GM21529 (cell line): ENCODE measurements around the gene PLA2G6.
"Not testable (repeated sequence)": the region's sequence is repeated elsewhere in the genome, so short reads cannot be mapped to it uniquely, and the experiment has no call there.

Experiments used
- ATAC-seq: cut with Tn5 transposase; IDR thresholded peaks from one replicate; pipeline ENCODE4 v1.9.1; 2021; ENCODE audit not compliant: unreplicated experiment

Gene PLA2G6

DNA sequence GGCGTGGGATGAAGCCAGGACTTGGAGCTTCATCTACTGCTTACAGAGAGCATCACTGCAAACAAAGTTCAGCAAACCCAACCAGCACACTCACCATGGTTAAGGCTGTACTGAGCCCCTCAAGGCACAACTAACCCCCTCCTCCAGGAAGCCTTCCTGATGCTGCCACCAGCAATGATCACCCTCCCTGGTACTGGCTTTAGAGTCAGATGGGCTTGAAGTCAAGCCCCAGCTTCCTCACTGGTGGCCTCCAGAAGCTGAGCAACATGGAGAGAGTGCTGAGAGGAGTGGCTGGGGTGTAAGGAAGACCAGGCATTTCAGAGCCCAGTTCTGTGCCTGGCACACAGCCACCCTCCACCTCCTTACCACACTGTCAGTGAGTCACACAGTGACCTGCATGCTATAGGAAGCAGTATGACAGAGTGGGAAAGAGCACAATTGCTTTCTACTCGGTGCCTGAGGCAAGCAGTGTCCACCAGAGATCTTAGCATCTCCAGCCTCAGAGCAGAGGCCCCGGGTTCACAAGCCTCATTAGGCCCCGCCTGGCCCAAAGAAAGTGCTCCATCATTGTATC, 46.4 kb downstream of the PLA2G6 start:
- no peak for ATAC-seq

DNA sequence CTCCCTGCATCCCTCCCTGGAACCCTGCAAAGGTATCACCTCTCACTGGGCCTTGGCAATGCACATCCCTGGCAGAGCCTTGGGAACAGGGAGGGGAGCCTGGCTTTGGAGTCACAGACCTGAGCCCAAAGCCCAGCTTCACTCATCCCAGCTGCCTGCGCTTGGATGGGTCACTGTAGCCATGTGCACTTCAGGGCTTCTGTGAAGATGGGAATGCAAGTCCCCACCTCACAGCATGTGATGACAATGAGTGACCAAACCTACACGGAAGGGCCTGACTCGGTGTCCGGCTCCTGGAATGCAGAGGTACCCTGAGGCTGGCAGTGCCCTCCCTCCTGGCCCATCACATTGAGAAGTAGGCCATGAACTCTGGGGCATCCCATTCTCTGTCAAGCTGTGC, 48.3 kb downstream of the PLA2G6 start:
- no peak for ATAC-seq

DNA sequence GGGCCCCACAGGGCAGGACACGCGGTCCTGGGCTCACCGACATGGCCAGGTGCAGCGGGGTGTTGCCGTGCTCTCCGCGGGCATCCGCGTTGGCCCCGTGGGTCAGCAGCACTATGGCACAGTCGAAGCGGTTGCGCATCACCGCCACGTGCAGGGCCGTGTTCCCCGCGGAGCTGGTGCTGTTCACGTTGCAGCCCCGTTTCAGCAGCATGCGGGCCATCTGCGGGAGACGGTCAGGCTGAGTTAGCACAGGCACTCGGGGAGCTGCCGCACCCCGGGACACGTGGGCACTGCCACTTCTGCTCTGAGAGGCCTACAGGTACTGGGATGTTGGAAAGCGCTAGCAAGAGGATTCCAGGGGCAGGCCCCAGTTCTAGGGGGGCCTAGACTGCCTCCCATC, 48.8 kb downstream of the PLA2G6 start:
- ATAC-seq = no peak

DNA sequence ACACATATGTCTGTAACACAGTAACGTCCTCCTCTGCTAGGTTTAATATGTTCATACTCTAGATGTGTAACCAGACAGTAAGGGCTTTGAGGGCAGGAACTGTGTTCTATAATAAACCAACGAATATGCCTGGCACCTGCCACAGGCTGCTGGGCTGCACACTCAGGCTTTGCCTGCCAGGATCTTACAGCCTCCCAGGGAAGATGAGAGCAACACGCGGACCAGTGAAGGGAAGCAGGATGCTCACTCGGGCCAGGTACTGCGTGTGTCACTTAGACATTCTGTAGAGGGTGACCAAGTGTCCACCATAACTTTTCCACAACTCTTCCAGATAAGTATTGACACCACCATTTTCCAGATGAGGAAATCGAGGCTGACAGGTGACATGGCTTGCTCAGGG, 49.5 kb downstream of the PLA2G6 start:
- ATAC-seq = no peak

DNA sequence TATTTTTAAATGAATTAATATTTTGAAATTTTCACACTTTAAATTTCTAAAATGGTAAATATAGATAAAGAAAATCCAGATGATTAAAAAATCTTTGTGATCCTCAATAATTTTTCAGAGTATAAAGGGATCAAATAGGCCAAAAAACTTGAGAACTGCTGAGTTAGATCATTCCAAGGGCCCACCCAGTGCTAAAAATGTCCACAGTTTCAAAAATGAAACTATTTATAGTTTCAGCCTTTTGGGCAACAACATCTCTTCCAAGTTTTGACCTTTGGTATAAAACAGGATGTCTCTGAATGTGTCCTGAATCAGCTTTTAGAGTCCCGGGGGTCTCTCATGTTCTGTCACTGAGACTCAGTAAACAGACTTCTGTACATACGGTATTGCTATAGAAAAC, 50.2 kb downstream of the PLA2G6 start:
- ATAC-seq = no peak

DNA sequence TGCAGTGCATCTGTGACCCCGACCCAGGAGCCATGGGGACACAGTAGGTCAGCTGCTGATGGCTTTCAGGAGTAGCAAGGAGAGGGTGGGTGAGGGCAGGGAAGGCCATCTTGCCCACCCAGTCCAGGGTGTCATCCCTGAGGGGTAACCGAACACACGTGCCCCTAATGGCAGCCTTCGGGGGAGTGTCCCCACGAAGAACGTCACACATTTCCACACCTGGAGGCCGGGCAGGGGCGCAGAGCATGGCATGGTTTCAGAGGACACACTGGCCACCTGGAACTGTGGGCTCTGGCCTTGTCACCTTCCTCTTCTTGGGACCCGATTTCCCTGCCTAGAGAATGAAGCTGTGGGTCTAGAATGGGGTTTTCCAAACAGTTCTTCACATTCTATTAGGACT, 51.8 kb downstream of the PLA2G6 start:
- no peak for ATAC-seq

DNA sequence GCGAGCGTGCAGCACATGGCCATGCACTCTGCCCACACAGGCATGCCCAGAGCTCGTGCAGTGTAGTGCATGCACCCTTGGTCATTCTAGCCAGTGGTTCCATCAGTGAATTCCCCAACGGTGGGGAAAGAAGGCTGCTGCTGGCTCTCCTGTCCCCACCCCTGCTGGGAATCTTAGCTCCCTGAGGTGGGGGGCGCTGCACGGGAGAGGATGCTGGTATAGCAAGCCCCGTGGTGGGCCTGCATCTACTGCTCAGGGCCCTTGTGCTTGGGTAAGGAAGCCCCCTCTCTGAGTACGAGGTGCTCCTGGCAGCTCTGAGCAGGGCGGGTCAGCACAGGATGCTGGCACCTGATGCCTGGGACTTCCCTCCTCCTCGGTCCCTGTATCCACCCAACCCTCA, 52.6 kb downstream of the PLA2G6 start:
- ATAC-seq = no peak

DNA sequence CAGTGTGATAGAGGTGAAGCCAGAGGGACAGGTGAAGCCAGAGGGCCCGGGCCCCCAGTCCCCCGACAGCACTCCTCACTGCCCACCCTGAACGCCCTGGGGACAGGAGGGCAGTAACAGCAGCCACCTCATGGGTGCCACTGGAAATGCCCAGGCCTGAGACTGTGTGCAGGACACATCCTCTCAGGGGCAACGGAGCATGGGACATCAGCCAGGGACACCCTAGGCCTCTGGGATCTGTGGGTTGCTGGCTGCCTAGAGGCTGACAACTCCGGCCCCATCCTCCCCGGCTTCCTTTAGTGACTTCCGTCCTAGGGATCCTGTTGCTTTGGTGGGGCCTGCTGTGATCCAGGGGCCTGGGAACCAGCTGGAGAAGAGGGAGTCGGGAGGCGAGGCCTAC, 53.8 kb downstream of the PLA2G6 start:
- no peak for ATAC-seq

DNA sequence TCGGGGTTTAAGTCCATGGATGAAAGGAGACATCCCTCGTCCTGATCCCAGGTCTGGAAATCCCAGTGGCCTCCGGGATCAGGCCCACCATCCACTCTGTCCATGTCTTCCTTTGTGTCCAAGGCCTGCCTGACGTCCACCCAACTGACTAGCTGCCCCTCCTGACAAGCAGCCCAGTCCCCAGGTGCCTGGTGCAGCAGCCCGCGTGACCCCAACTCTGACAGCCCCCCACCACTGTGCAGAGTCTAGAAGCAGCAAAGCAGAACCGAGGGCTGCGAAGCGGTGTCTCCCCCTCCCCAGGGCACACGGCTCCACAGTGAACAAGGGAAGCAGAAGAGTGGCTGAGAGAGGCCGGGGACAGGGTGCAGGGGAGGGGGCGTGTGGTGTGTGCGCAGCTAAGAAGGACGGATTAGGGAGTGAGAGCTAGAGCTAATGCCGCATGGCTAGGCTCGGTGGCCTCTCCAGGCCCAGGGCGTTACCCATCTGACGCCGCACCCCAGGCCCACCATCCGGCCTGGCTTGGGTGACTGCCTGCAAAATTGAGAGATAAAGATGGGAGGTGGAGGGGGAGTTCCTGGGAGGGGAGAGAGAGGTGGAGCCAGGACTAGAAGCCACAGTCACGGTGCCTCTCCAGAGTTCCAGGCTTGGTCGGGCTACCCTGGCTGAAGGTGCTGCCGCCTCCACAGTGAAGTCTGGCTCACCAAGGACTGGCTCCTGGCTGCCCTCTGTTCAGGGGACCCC, 54.5 kb downstream of the PLA2G6 start:
- ATAC-seq = no peak

DNA sequence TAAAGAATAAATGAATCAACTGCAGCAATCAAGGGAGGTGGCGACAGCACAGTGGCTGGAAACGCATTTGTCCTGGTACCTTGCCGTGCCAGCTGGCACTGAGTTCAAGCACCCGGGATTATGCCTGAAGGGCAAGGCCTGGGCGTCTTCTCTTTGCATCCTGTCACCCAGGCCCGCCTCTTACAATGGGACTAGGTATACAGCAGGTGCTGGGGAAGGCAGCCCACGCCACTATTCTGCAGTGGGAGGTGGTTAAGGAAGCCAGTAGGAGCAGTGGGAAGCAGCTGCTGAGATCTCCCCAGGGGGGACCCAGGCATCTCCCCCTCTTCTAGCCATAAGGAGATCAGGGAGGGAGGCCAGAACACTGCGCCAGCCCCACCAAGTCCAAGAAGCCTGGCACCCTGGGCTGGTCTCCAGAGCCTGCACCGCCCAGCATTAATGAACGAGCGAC, 55.9 kb downstream of the PLA2G6 start:
- no peak for ATAC-seq

DNA sequence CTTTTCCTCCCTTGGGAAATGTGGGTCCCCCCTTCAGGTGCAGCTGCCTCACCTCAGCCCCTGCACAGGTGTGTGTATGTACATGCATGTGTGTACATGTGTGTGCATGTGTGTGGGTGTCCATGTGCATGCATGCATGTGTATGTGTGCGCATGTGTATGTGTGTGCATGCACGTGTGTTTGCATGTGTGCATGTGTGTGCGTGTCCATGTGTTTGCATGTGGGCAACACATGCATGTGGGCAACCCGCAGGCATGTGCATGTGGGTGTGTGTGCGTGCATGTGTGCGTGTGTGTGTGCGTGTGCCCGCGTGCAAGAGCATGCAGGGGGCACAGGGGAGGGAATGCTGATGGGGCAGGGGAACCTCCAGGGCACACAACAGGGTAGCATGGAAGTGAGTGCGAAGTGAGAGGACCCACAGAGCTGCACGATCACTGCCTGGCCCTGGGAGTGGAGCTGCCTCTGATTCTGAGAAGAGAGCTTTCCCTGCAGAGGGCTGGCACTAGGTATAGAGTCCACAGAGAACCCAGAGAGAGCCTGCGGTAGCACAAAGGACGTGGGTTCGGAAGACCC, 56.5 kb downstream of the PLA2G6 start:
- no peak for ATAC-seq

DNA sequence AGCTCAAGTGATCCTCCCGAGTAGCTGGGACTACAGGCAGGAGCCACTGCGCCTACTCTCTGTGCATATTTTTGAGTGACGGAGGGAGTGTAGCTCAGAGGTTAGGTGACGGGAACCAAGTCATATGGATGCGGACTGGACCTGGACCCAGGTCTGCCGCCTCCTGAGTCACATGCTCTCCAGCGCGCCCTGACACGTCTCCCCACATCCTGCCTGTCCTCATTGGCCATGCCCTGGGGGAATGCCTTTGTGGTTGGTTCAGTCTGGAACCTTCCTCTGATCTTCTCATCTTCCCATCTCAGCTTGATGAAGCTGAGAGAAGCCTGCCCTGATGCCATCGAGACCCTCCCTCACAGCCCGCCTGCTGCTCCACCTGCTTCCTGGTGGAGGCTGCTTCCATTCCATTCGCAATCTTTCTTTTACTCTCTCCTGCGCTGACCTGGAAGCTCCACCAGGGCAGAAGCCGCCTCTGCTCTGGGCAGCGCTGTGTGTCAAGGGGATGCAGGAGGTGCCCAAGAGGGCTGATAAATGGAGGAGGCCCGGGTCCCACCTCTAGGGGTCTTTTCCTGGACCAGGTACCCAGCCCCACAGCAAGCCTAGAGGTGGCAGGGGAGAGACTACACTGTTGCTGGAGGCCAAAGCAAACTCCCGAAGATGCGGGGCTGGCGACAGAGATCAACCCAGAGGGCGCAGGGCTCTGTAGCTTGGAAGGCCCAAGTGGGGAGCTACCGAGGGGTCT, 57.2 kb downstream of the PLA2G6 start:
- no peak for ATAC-seq

DNA sequence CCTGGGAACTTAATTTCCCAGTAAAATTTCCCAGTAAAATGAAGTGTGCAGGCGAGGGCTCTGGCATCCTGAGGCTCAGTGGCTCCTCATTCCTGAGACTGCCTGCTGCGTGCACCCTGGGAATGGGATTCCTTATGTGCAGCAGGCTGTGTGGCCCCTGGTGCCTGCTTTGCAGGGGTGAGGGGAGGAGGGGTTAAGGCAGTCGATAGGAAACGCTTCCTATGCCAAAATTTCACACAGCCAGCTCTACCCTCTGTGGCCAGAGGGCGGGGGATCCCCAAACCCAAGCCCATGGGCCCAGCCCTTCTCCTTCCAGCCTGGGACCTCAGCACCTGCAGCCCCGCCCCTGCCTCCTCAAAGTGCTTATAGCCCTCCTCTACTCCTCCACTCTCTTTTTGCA, 59.0 kb downstream of the PLA2G6 start:
- ATAC-seq = no peak

DNA sequence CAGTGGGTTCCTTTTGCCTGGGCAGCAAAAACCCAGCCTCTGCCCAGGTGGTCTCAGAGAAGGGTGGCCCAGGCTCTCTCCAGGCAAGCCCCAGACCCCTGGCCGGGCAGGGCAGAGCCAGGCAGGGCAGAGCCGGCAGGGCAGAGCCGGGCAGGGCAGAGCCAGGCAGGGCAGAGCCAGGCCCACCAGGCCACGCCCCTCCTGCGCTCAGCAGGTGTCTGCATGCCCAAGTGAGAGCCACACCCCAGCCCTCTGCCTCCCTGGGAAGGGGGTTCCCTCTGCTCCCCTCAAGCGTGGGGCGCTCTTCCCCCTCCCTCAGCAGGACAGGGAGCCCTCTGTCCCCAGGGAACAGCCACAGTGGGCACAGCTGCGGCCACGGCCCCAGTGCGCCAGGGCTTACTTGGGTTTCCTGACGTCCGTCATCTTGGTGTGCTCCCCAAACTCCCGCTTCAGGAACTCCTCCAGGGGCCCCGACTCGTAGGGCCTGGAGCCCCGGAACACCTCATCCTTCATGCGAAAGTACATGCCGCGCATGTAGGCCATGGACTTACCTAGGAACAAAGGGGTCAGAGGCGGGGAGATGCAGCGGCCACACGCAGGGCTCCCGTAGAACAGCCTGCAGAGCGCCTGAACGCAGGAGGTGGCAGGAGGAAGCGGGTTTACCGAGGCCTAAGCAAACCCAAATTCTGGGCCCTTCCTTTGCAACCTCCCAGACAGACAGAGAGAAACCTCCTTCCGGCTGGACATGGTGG, 61.1 kb downstream of the PLA2G6 start:
- ATAC-seq = no peak

DNA sequence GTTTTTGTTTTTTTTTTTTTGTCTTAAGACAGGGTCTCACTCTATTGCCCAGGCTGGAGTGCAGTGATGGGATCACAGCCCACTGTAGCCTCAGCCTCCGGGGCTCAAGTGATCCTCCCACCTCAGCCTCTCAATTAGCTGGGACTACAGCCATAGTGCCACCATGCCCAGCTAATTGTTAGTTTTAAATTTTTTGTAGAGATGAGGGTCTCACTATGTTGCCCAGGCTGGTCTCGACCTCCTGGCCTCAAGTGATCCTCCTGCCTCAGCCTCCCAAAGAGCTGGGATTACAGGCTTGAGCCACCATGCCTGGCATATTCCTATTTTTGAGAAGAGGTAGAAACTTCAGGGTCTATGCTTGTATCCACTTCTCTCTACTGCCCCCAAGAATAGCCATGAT, 62.9 kb downstream of the PLA2G6 start:
- ATAC-seq = not testable (repeated sequence)

DNA sequence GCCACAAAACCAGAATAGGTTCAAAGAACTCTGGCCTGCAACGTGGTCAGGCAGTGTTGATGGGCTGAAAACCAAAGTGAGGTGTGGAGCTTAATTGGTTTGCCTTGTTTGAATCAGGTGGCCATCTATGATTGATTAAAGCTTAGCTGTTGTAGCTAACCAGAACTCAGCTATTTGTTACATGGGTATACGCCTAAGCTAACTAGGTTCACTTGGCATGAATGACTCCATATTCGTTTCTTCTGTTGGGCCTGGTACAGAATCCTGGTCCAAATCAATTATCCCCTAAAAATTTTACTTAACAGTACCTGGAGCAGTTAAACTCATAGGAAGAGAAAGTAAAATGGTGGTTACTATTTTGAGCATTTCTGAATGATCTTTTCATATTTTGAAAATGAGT, 63.4 kb downstream of the PLA2G6 start:
- no peak for ATAC-seq

DNA sequence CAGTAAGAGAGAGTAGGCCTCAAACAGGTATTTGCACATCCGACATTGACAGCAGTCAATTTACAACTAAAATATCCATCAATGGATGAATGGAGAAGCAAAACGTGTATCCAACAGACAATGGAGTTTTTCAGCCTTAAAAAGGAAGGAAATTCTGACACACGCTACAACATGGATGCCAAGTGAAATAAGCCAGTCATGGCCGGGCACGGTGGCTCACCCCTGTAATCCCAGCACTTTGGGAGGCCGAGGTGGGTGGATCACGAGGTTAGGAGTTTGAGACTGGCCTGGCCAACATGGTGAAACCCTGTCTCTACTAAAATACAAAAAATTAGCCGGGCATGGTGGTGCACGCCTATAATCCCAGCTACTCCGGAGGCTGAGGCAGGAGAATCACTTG, 64.1 kb downstream of the PLA2G6 start:
- ATAC-seq = not testable (repeated sequence)

DNA sequence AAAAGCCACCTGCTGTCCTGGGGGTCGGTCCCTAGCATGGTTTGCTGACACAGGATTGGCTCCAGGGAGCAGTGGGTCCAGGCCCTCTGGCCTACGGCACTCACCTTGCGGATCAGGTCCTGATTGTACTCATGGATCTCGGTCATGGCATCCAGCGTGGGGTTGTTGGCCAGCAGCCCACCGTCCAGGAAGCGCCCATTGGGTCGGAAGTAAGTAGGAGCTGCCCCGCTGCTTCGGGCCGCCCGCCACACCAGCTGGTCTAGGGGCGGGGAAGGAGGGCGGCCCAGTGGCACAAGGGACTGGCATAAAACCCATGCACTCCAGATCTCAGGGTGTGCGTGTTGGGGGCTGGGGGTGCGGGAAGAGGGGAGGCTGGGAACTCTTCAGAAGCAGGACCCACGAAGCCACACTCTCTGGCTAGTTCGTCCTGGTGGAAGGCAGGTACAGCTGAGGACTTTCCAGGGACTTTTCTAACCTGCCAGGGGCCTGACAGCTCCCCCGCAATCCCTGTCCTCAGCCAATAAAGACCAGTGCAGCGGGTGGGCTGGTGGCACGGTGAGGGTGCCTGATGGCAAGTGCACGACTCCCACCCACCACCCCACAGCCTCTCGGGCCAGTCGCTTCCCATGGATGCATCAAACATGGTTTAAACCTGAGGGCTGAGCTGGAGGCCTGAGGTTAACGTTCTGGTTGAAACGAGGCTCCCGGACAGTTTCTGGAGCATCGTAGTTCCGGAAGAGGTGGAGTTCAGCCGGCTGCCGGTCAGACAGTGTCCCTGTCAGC, 66.0 kb downstream of the PLA2G6 start:
- no peak for ATAC-seq

DNA sequence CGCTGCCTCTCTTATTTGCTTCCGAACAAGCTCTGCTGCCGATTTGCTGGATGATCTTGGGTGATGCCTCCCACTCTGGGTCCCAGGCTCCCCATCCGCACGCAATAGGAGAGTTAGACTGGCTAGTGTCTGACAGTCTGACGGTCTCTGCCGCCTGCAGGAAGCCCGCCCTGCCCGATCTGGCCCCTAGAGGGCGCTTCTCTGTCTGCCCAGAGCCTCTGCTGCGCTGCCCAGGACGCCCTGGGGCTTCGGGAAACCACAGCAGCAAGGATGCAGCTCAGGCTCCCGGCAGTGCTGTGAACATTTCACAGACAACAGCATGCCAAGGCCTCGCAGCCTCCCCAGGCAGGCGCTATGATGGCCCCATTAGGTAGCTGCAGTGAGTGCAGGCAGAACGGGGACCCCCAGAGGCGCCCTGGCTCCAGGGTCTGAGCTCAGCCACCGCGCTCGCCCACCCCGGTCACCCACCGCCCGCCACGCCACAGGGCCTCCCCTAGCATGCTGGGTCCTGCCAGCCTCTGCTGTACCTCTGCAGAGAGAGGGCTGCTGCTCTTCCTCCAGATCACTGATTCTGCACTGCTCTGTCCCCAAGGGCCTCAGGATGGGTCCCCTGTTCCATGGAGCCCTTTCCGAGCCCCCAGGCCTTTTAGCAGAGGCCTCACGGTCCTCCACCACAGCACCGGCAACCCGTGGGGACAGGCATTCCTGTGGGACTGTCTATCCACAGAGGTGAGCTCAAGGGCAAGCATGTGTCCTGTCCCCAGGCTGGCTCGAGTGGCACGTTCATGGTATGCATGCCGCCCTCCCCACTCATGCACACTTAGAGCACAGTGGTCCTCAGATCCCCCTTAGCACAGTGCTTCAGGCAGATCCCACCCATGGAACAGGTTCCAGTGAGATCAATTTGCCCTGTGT, 66.9 kb downstream of the PLA2G6 start:
- no peak for ATAC-seq
